ENCODE data around the gene NES.
"Not testable (repeated sequence)": the region's sequence is repeated elsewhere in the genome, so short reads cannot be mapped to it uniquely, and the experiment has no call there.

The NES gene

GRCh38 chr1:156643049-156643777, 34.0 kb downstream of the NES start:
- no peak for DNase-seq

GRCh38 chr1:156642265-156643048, 34.8 kb downstream of the NES start:
- DNase-seq = no peak

- DNase-seq = peak; percentile 23
These were observed 35.4 kb downstream of the NES start, which contains the start of gene BCAN for GRCh38 chr1:156641761-156642264. Gene BCAN (plus strand): TSS chr1:156642117. CDS start chr1:156646055, 3,938 bp downstream.

GRCh38 chr1:156640842-156641706, 36.1 kb downstream of the NES start:
- no peak for DNase-seq

- DNase-seq = no peak
These were observed 37.6 kb downstream of the NES start for GRCh38 chr1:156639601-156640101.

GRCh38 chr1:156638189-156638985, 38.8 kb downstream of the NES start:
- DNase-seq = no peak

- DNase-seq = no peak
These were observed 44.9 kb downstream of the NES start for GRCh38 chr1:156632355-156632754.

GRCh38 chr1:156631152-156631551, 46.1 kb downstream of the NES start:
- not testable (repeated sequence) for DNase-seq

- no peak for DNase-seq
These were observed 47.3 kb downstream of the NES start for GRCh38 chr1:156629823-156630449.

GRCh38 chr1:156627313-156627880, 49.8 kb downstream of the NES start:
- DNase-seq = peak; percentile 48

- no peak for DNase-seq
These were observed 51.1 kb downstream of the NES start for GRCh38 chr1:156626079-156626438.

GRCh38 chr1:156625436-156626078, 51.6 kb downstream of the NES start:
- peak; percentile 66 for DNase-seq

GRCh38 chr1:156624814-156625435, 52.3 kb downstream of the NES start:
- DNase-seq = no peak

GRCh38 chr1:156623946-156624813, 53.0 kb downstream of the NES start:
- peak; percentile 31 for DNase-seq

GRCh38 chr1:156622581-156623297, 54.5 kb downstream of the NES start:
- DNase-seq = no peak

GRCh38 chr1:156619582-156619955, 57.6 kb downstream of the NES start:
- DNase-seq = no peak

- no peak for DNase-seq
These were observed 58.2 kb downstream of the NES start, which contains the start of gene HAPLN2 for GRCh38 chr1:156618853-156619581. Gene HAPLN2 (plus strand): TSS chr1:156619415. CDS start chr1:156623491, 4,076 bp downstream.

Data from CD4-positive, alpha-beta T cell treated with Interleukin-12 subunit alpha and Interleukin-12 subunit beta, for 1 hour (primary cell).